Endothelial cell of umbilical vein (primary cell): ENCODE data around the gene EMC9. TPM values are rescaled to one million over a fixed set of nuclear protein-coding genes. Genes with fewer than 3 reads are reported as not detected.

ENCODE experiments used
- BruUV-seq: library from RNA; stranded (reverse); fragments of 400-500 nt; replicated peaks from 2 replicates; lab custom pipeline; 2021; lab: Mats Ljungman, UMichigan
- CTCF ChIA-PET: fragments of 300-600, 350-600 bp; sonication (Branson Sonifier 250); formaldehyde crosslinking; loops from one replicate; lab custom pipeline; 2021; ENCODE audit warnings: antibody characterized with exemption, inconsistent platforms; lab: Charles Lee
- POLR2A ChIA-PET: fragments of 300-600, 350-600 bp; sonication (Branson Sonifier 250); formaldehyde crosslinking; loops from one replicate; lab custom pipeline; 2021; ENCODE audit warnings: antibody characterized with exemption, inconsistent platforms; lab: Charles Lee
- DNase-seq: peaks from one replicate; pipeline ENCODE4 v3.0.0-alpha.2; 2011; ENCODE audit warnings: low read depth, low spot score
- FAIRE-seq: peaks from 2 replicates; lab custom pipeline; 2011; peaks lifted over from hg19 to GRCh38; lab: Jason Lieb, UNC
- H2AFZ ChIP-seq: 2 replicates; pipeline ENCODE4 v1.6.0; 2012; ENCODE audit warnings: low read depth, low read length, control low read depth, inconsistent platforms
- H3K27ac ChIP-seq: 2 replicates; pipeline ENCODE4 v1.5.1; 2011; ENCODE audit warnings: low read depth, mild to moderate bottlenecking, control low read depth, low read length, moderate library complexity; ENCODE audit not compliant: insufficient read depth
- H3K27me3 ChIP-seq, 2 experiments: 2 replicates each; pipeline versions ENCODE4 v1.6.0 to v1.6.1; 2011; ENCODE audit warnings: low read length in 2 of 2, mixed read lengths in 1 of 2; ENCODE audit not compliant: control insufficient read depth in 2 of 2, insufficient read depth in 2 of 2
- H3K36me3 ChIP-seq, 2 experiments: 2 replicates in 1 of 2; 3 replicates in 1 of 2; pipeline ENCODE4 v1.5.1; 2011; ENCODE audit warnings: low read length in 2 of 2, mild to moderate bottlenecking in 1 of 2, moderate library complexity in 1 of 2; ENCODE audit not compliant: control insufficient read depth in 2 of 2, insufficient read depth in 2 of 2; ENCODE audit errors: extremely low read depth in 1 of 2
- H3K4me1 ChIP-seq: 3 replicates; pipeline ENCODE4 v1.5.1; 2011; ENCODE audit warnings: mild to moderate bottlenecking, low read length; ENCODE audit not compliant: control insufficient read depth, insufficient read depth; ENCODE audit errors: extremely low read depth
- H3K4me2 ChIP-seq: 2 replicates; pipeline ENCODE4 v1.6.1; 2011; ENCODE audit warnings: low read length, control low read depth, mixed read lengths; ENCODE audit not compliant: insufficient read depth
- H3K4me3 ChIP-seq, 3 experiments: fragments of 200-600 bp in 1 of 3; sonication (generic), shearing (Covaris generic) in 1 of 3; replicated peaks in 1 of 3; 2 replicates each; pipeline ENCODE4 v1.5.1; 2011 to 2016; ENCODE audit warnings: control low read depth in 3 of 3, low read length in 3 of 3, mild to moderate bottlenecking in 2 of 3, inconsistent platforms in 1 of 3, low read depth in 1 of 3, moderate library complexity in 1 of 3; ENCODE audit not compliant: insufficient read depth in 1 of 3
- H3K79me2 ChIP-seq: 2 replicates; pipeline ENCODE4 v1.6.0; 2012; ENCODE audit warnings: low read length, inconsistent platforms; ENCODE audit not compliant: control insufficient read depth, insufficient read depth
- H3K9ac ChIP-seq: replicated peaks from 2 replicates; pipeline ENCODE3; 2011; ENCODE audit warnings: low read length, control low read depth; ENCODE audit not compliant: insufficient read depth; ENCODE audit errors: extremely low read depth
- H3K9me1 ChIP-seq: replicated peaks from 3 replicates; pipeline ENCODE4 v1.6.0; 2011; ENCODE audit warnings: mild to moderate bottlenecking, low read length; ENCODE audit not compliant: control insufficient read depth, insufficient read depth; ENCODE audit errors: extremely low read depth
- H3K9me3 ChIP-seq: replicated peaks from 2 replicates; pipeline ENCODE4 v1.5.1; 2012; ENCODE audit warnings: low read length, inconsistent platforms; ENCODE audit not compliant: control insufficient read depth, insufficient read depth
- H4K20me1 ChIP-seq: replicated peaks from 2 replicates; pipeline ENCODE3; 2011; ENCODE audit warnings: mild to moderate bottlenecking, low read length; ENCODE audit not compliant: control insufficient read depth, insufficient read depth; ENCODE audit errors: extremely low read depth
- CTCF ChIP-seq, 2 donors: IDR thresholded peaks; 1 replicate in 1 of 2; 2 replicates in 1 of 2; pipeline ENCODE4 v1.5.1; 2011; ENCODE audit warnings: low read length in 2 of 2, mild to moderate bottlenecking in 2 of 2, moderate library complexity in 2 of 2, control low read depth in 1 of 2, inconsistent platforms in 1 of 2, low read depth in 1 of 2; ENCODE audit not compliant: insufficient read depth in 1 of 2; ENCODE audit errors: extremely low read depth in 1 of 2
- EZH2 ChIP-seq: IDR thresholded peaks from 2 replicates; pipeline ENCODE4 v1.6.1; 2012; ENCODE audit warnings: borderline replicate concordance, low read depth, mild to moderate bottlenecking, moderate library complexity, low read length, inconsistent platforms; ENCODE audit not compliant: severe bottlenecking
- FOS ChIP-seq: IDR thresholded peaks from 2 replicates; pipeline ENCODE4 v1.6.1; 2011; ENCODE audit warnings: mild to moderate bottlenecking, low read length, moderate library complexity, borderline replicate concordance; ENCODE audit not compliant: insufficient read depth
- GATA2 ChIP-seq: IDR thresholded peaks from 2 replicates; pipeline ENCODE4 v1.7.0; 2011; ENCODE audit warnings: low read depth, mild to moderate bottlenecking, moderate library complexity, mixed read lengths, low read length; ENCODE audit not compliant: insufficient read length, insufficient read depth
- JUN ChIP-seq: IDR thresholded peaks from 2 replicates; pipeline ENCODE4 v1.6.1; 2011; ENCODE audit warnings: borderline replicate concordance, low read depth; ENCODE audit not compliant: insufficient read length, insufficient read depth
- MYC ChIP-seq: IDR thresholded peaks from one replicate; pipeline ENCODE4 v1.6.1; 2011; ENCODE audit warnings: mild to moderate bottlenecking, low read depth, low read length
- POLR2A ChIP-seq: IDR thresholded peaks from 2 replicates; pipeline ENCODE4 v1.6.1; 2012; ENCODE audit warnings: low read depth, mild to moderate bottlenecking, control low read depth, low read length
- POLR2AphosphoS5 ChIP-seq: IDR thresholded peaks from 2 replicates; pipeline ENCODE4 v1.6.1; 2012; ENCODE audit warnings: low read depth, mild to moderate bottlenecking, control low read depth, low read length, moderate library complexity; ENCODE audit not compliant: insufficient read depth
- dilution Hi-C: fragments of 300-500 bp; cut with MboI; formaldehyde crosslinking; loops from one replicate; pipeline ENCODE4 v1.15.0; 2019; ENCODE audit warnings: low sequenced_read_pairs; ENCODE audit not compliant: extremely low pct_ligation_motif_present
- intact Hi-C: fragments of 100-400 bp; cut with micrococcal nuclease; formaldehyde crosslinking; loops from one replicate; pipeline ENCODE4 v1.10.0; 2022
- polyA plus RNA-seq, 4 experiments: library from polyadenylated mRNA; depleted of rRNA in 3 of 4; stranded (reverse) in 3 of 4; unstranded in 1 of 4; fragments of >200 nt; gene quantifications; 2 replicates each; pipeline versions ENCODE4 v1.2.1 to v1.2.3, GENCODE V29; 2011 to 2012; ENCODE audit warnings: missing spikeins in 1 of 4
- total RNA-seq: library from RNA; stranded (reverse); gene quantifications from 2 replicates; pipeline ENCODE4 v1.2.3, GENCODE V29; 2021
- TF ChIP-seq, protein P1 (sequence below): IDR thresholded peaks from 2 replicates; pipeline ENCODE4 v1.6.1; 2011; ENCODE audit not compliant: insufficient read depth, insufficient read length

EMC9 gene
- total and polyA plus RNA-seq, 2 donors (not counting 3 experiments of a cell fraction or from before 2014, with no cell fraction given): 21.8 to 31.8 TPM

GRCh38 chr14:24160499-24160849 lies 19.1 kb upstream of the EMC9 start:
- BruUV-seq: no TSS peak
- ChIA-PET CTCF (interaction anchor here (1.1 to 3.4 kb wide), 21 partner anchors 11 to 148 kb away, joined by 3 to 63 read pairs (median 9); partner anchors contain the start of genes CIDEB, DCAF11, EMC9 and LTB4R2), POLR2A (interaction anchor here (1.0 to 1.6 kb wide), 3 partner anchors 15 to 25 kb away, joined by 3 to 6 read pairs (median 3); partner anchors contain the start of gene EMC9)
- Histone ChIP-seq H3K4me3 (no peak overlapping the region), H3K4me2 (no peak overlapping the region), H3K4me1 (peaks cover 16% of the 10 kb centered on the region), H3K9me1 (no peaks in the 10 kb centered on the region), H3K9ac (no peak overlapping the region), H3K27ac (no peak overlapping the region), H2AFZ (no peak overlapping the region), H3K36me3 (peaks cover 29 to 58% of the 10 kb centered on the region in 2 experiments), H3K27me3 (no peaks in the 10 kb centered on the region), H3K79me2 (peaks cover 9% of the 10 kb centered on the region), H4K20me1 (no peaks in the 10 kb centered on the region), H3K9me3 (no peaks in the 10 kb centered on the region)
- DNase-seq (no peak), FAIRE-seq (no peak)
- intact Hi-C loops: loop anchor here (2.0 kb wide), 3 partner anchors 28 to 146 kb away; partner anchors contain the start of gene IPO4
- dilution Hi-C loops: no loop called here
- TF ChIP-seq GATA2 (no peak), JUN (no peak), CTCF (IDR thresholded peaks at IDR 0.05; ENCODE audit: extremely low read depth in 1 of 2, insufficient read depth in 1 of 2, low read depth in 1 of 2, low read length in 2 of 2) (no peak), FOS (no peak), POLR2AphosphoS5 (no peak), EZH2 (no peak), MYC (no peak), POLR2A (no peak)
- TF ChIP-seq, protein P1, sequence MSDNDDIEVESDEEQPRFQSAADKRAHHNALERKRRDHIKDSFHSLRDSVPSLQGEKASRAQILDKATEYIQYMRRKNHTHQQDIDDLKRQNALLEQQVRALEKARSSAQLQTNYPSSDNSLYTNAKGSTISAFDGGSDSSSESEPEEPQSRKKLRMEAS: no peak
